K562 (cell line): ENCODE data around the gene DDIT3. TPM values are rescaled to one million over a fixed set of nuclear protein-coding genes. Genes with fewer than 3 reads are reported as not detected.

Experiments used
- ESRRB ChIP-seq: fragments of 250-450 bp; sonication (Bioruptor Pico); IDR thresholded peaks from 2 replicates; pipeline ENCODE4 v1.5.0; 2020; ENCODE audit warnings: mild to moderate bottlenecking, moderate library complexity, borderline replicate concordance
- JUND ChIP-seq, 2 experiments: IDR thresholded peaks; 2 replicates in 1 of 2; 3 replicates in 1 of 2; pipeline ENCODE4 v1.6.1; 2011; ENCODE audit warnings: borderline replicate concordance in 2 of 2, low read depth in 2 of 2, low read length in 2 of 2, improper control_type of control experiment in 1 of 2, missing biosample characterization in 1 of 2, missing genetic modification characterization in 1 of 2, missing genetic modification reagents in 1 of 2
- KLF6 ChIP-seq: fragments of 250-450 bp; sonication (Bioruptor Pico); IDR thresholded peaks from 2 replicates; pipeline ENCODE4 v1.4.0; 2020; ENCODE audit warnings: mild to moderate bottlenecking, moderate library complexity, borderline replicate concordance
- MTA3 ChIP-seq: fragments of 450-650 bp; formaldehyde crosslinking; IDR thresholded peaks from 2 replicates; pipeline ENCODE4 v1.6.1; 2017; ENCODE audit warnings: mild to moderate bottlenecking, borderline replicate concordance
- MYC ChIP-seq, 2 experiments: fragments of 250-450 bp in 1 of 2; sonication (Bioruptor Pico) in 1 of 2; IDR thresholded peaks; 2 replicates each; pipeline versions ENCODE4 v1.5.1 to v1.6.1; 2012 to 2021; ENCODE audit warnings: low read depth in 2 of 2, borderline replicate concordance in 1 of 2, improper control_type of control experiment in 1 of 2, low read length in 1 of 2, mild to moderate bottlenecking in 1 of 2, moderate library complexity in 1 of 2
- NR3C1 ChIP-seq: sonication (generic); formaldehyde crosslinking; IDR thresholded peaks from 2 replicates; pipeline ENCODE4 v1.8.1; 2022; ENCODE audit warnings: missing genetic modification reagents
- NRF1 ChIP-seq, 2 experiments: fragments of 450-650 bp; IDR thresholded peaks in 1 of 2; conservative IDR thresholded peaks in 1 of 2; 2 replicates each; pipeline ENCODE4 v1.6.1; 2014; ENCODE audit warnings: mild to moderate bottlenecking in 2 of 2
- POLR2A ChIP-seq: fragments of 450-650 bp; conservative IDR thresholded peaks from 2 replicates; pipeline ENCODE4 v1.6.1; 2016
- RHOXF2B ChIP-seq: fragments of 250-450 bp; sonication (Bioruptor Pico); conservative IDR thresholded peaks from 2 replicates; pipeline ENCODE4 v1.5.1; 2021
- SETDB1 ChIP-seq: IDR thresholded peaks from one replicate; pipeline ENCODE4 v1.6.1; 2012; ENCODE audit warnings: low read length, control low read depth, inconsistent platforms
- SP1 ChIP-seq: sonication (generic); formaldehyde crosslinking; IDR thresholded peaks from 2 replicates; pipeline ENCODE4 v1.8.1; 2022; ENCODE audit warnings: mild to moderate bottlenecking, missing genetic modification reagents
- TAF7 ChIP-seq: fragments of 450-650 bp; IDR thresholded peaks from 2 replicates; pipeline ENCODE4 v1.6.1; 2016; ENCODE audit warnings: missing genetic modification characterization, missing compliant biosample characterization
- TBP ChIP-seq: optimal IDR thresholded peaks from 2 replicates; pipeline ENCODE3; 2011; ENCODE audit warnings: low read depth, low read length, improper control_type of control experiment
- TOE1 ChIP-seq, 2 experiments: fragments of 450-650 bp in 1 of 2; sonication (generic) in 1 of 2; formaldehyde crosslinking in 1 of 2; IDR thresholded peaks; 2 replicates each; pipeline versions ENCODE4 v1.7.1 to v1.8.0; 2016 to 2022; ENCODE audit warnings: borderline replicate concordance in 2 of 2, mild to moderate bottlenecking in 2 of 2, antibody characterized with exemption in 1 of 2, inconsistent platforms in 1 of 2, low read depth in 1 of 2, missing genetic modification reagents in 1 of 2, moderate library complexity in 1 of 2
- ZBED1 ChIP-seq: IDR thresholded peaks from 2 replicates; pipeline ENCODE4 v1.6.1; 2014
- ZFP30 ChIP-seq: fragments of 250-450 bp; sonication (Bioruptor Pico); IDR thresholded peaks from 2 replicates; pipeline ENCODE4 v1.8.0; 2022; ENCODE audit warnings: moderate library complexity, mild to moderate bottlenecking, inconsistent platforms, borderline replicate concordance
- ZNF511 ChIP-seq: sonication (generic); formaldehyde crosslinking; IDR thresholded peaks from 2 replicates; pipeline ENCODE4 v1.8.0; 2022; ENCODE audit warnings: mild to moderate bottlenecking, missing genetic modification reagents
- ZNF589 ChIP-seq: fragments of 200-800 bp; sonication (Bioruptor generic); IDR thresholded peaks from 2 replicates; pipeline ENCODE4 v1.6.1; 2016; ENCODE audit warnings: low read depth, missing genetic modification characterization, missing compliant biosample characterization
- polyA plus RNA-seq, 8 experiments: library from polyadenylated mRNA; depleted of rRNA in 4 of 8; stranded (reverse) in 5 of 8; unstranded in 3 of 8; fragments of >200 nt; fragmentation: Nextera tagmentation in 2 of 8; fragmentation: Illumina TruSeq in 1 of 8; extraction: Ambion mirVana in 2 of 8; extraction: Trizol in 1 of 8; gene quantifications; 2 replicates each; pipeline versions ENCODE4 v1.2.1 to v1.2.3, GENCODE V29; 2011 to 2014; ENCODE audit warnings: inconsistent platforms in 1 of 8, missing spikeins in 1 of 8
- total RNA-seq, 7 experiments: library from RNA; depleted of rRNA in 6 of 7; stranded (reverse); fragments of >200 nt in 6 of 7; fragmentation: Illumina TruSeq in 2 of 7; extraction: Trizol in 2 of 7; gene quantifications; 2 replicates each; pipeline versions ENCODE4 v1.2.1 to v1.2.3, GENCODE V29; 2011 to 2021; ENCODE audit warnings: low replicate concordance in 1 of 7
- TF ChIP-seq, protein P1 (sequence below): fragments of 250-450 bp; sonication (Bioruptor Pico); IDR thresholded peaks from 2 replicates; pipeline ENCODE4 v1.9.0; 2021; ENCODE audit warnings: mild to moderate bottlenecking
- TF ChIP-seq, protein P2 (sequence below): fragments of 450-650 bp; formaldehyde crosslinking; conservative IDR thresholded peaks from 2 replicates; pipeline ENCODE4 v1.4.0; 2022; ENCODE audit warnings: mild to moderate bottlenecking, missing genetic modification characterization

DDIT3 gene
- total and polyA plus RNA-seq, 9 of the 15 experiments (the other 6 are each of a cell fraction or from before 2014, with no cell fraction given): 59.1 to 272 (median 89.9) TPM

DNA sequence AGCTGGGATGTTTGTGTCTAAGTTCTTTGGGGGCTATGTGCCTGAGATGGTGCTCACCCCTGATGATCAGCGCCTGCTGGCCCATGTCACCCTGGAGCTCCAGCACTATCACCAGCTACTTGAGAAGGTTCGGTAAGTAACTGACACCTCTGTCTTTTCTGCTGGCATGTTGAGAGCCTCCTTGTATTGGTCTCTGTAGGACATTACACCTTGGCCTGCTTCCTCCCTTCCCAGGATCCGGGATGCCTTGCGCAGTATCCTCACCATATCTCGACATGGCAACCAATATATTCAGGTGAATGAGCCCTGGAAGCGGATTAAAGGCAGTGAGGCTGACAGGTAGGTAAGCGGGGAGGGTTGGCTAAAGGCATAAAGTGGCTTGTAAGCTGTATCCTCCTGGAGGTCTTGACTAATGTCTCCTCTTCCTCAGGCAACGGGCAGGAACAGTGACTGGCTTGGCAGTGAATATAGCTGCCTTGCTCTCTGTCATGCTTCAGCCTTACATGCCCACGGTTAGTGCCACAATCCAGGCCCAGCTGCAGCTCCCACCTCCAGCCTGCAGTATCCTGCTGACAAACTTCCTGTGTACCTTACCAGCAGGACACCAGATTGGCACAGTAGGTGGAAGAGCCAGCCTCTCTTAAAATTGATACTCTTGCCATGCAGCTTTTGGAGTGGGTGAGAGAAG is 5.5 kb downstream of the DDIT3 start (continued):
- TF ChIP-seq NRF1 (conservative IDR thresholded peaks at IDR 0.05 in 1 of 2, IDR thresholded peaks at IDR 0.05 in 1 of 2) (no peak), SP1 (CRISPR knock-in tag) (peak; percentile 38; the same call in 1 of the 2 replicates), TBP (no peak), TOE1 (IDR thresholded peaks at IDR 0.05; ENCODE audit: borderline replicate concordance) (no peak), TOE1 (CRISPR knock-in tag; IDR thresholded peaks at IDR 0.05; ENCODE audit: borderline replicate concordance, low read depth) (0 out of 2 replicates have a peak, but pooled peaks have one; percentile 25), ZNF511 (CRISPR knock-in tag) (no peak), ZBED1 (no peak), ZNF589 (no peak), RHOXF2B (CRISPR knock-in tag) (0 out of 2 replicates have a peak, but pooled peaks have one; percentile 24), POLR2A (peak; percentile 7; the same call in 1 of the 2 replicates), ESRRB (no peak), NR3C1 (CRISPR knock-in tag) (no peak), TAF7 (tag) (no peak), SETDB1 (no peak), MYC (IDR thresholded peaks at IDR 0.05; ENCODE audit: low read depth, low read length) (no peak), MYC (CRISPR knock-in tag; IDR thresholded peaks at IDR 0.05; ENCODE audit: borderline replicate concordance, low read depth) (peak; percentile 43; the same call in 1 of the 2 replicates), KLF6 (CRISPR knock-in tag) (no peak), MTA3 (peak; percentile 41; the same call in 1 of the 2 replicates), JUND (IDR thresholded peaks at IDR 0.05; ENCODE audit: borderline replicate concordance, low read depth, low read length) (no peak), JUND (tag; IDR thresholded peaks at IDR 0.05; ENCODE audit: borderline replicate concordance, low read depth, low read length) (no peak), ZFP30 (CRISPR knock-in tag) (no peak)
- TF ChIP-seq, protein P1, sequence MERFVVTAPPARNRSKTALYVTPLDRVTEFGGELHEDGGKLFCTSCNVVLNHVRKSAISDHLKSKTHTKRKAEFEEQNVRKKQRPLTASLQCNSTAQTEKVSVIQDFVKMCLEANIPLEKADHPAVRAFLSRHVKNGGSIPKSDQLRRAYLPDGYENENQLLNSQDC (CRISPR knock-in tag): no peak
- TF ChIP-seq, protein P2, sequence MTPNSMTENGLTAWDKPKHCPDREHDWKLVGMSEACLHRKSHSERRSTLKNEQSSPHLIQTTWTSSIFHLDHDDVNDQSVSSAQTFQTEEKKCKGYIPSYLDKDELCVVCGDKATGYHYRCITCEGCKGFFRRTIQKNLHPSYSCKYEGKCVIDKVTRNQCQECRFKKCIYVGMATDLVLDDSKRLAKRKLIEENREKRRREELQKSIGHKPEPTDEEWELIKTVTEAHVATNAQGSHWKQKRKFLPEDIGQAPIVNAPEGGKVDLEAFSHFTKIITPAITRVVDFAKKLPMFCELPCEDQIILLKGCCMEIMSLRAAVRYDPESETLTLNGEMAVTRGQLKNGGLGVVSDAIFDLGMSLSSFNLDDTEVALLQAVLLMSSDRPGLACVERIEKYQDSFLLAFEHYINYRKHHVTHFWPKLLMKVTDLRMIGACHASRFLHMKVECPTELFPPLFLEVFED (CRISPR knock-in tag): 0 out of 2 replicates have a peak, but pooled peaks have one; percentile 1
- TF ChIP-seq, all 486 proteins: peak for 11
